ENCODE data around the gene SURF2.
"Not testable (repeated sequence)": the region's sequence is repeated elsewhere in the genome, so short reads cannot be mapped to it uniquely, and the experiment has no call there.

Gene SURF2

DNA sequence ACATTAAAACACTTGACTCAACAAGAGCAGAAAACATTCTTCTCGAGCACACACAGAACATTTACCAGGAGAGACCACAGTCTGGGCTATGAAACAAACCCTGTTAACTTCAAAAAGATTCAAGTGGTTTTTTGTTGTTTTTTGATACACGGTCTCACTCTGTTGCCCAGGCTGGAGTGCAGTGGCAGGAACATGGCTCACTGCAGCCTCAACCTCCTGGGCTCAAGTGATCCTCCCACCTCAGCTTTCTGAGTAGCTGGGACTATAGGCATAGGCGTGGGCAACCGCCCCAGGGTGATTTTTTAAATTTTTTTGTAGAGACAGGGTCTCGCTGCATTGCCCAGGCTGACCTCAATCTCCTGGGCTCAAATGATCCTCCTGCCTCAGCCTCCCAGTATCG lies 29.3 kb upstream of the SURF2 start:
- WGBS, 2 experiments (ENCODE audit: insufficient coverage in 2 of 2) = 94% methylated on average over 5 of the region's 6 CpGs
- not testable (repeated sequence) for H3K4me1 ChIP-seq (ENCODE audit: control insufficient read depth, insufficient read depth, low read length, poor library complexity, severe bottlenecking); H3K27ac ChIP-seq (ENCODE audit: low read depth, low read length, severe bottlenecking); H3K9me3 ChIP-seq (ENCODE audit: control insufficient read depth, low read length); H3K4me3 ChIP-seq (ENCODE audit: extremely low read depth, insufficient read depth, low read length, poor library complexity, severe bottlenecking)
- H3K36me3 ChIP-seq (ENCODE audit: control insufficient read depth, insufficient read depth, low read length) = peaks cover 16% of the 10 kb centered on the region

GRCh38 chr9:133327834-133328484 lies 28.4 kb upstream of the SURF2 start:
- WGBS, 2 experiments (ENCODE audit: insufficient coverage in 2 of 2) = 86 to 92% methylated on average over 8 to 9 of the region's 10 CpGs
- Histone ChIP-seq H3K4me3 (ENCODE audit: extremely low read depth, insufficient read depth, low read length, poor library complexity, severe bottlenecking) (no peak overlapping the region), H3K9me3 (ENCODE audit: control insufficient read depth, low read length) (peaks cover 4% of the 10 kb centered on the region), H3K36me3 (ENCODE audit: control insufficient read depth, insufficient read depth, low read length) (peaks cover 26% of the 10 kb centered on the region), H3K27ac (ENCODE audit: low read depth, low read length, severe bottlenecking) (no peak overlapping the region), H3K4me1 (ENCODE audit: control insufficient read depth, insufficient read depth, low read length, poor library complexity, severe bottlenecking) (no peaks in the 10 kb centered on the region)

DNA sequence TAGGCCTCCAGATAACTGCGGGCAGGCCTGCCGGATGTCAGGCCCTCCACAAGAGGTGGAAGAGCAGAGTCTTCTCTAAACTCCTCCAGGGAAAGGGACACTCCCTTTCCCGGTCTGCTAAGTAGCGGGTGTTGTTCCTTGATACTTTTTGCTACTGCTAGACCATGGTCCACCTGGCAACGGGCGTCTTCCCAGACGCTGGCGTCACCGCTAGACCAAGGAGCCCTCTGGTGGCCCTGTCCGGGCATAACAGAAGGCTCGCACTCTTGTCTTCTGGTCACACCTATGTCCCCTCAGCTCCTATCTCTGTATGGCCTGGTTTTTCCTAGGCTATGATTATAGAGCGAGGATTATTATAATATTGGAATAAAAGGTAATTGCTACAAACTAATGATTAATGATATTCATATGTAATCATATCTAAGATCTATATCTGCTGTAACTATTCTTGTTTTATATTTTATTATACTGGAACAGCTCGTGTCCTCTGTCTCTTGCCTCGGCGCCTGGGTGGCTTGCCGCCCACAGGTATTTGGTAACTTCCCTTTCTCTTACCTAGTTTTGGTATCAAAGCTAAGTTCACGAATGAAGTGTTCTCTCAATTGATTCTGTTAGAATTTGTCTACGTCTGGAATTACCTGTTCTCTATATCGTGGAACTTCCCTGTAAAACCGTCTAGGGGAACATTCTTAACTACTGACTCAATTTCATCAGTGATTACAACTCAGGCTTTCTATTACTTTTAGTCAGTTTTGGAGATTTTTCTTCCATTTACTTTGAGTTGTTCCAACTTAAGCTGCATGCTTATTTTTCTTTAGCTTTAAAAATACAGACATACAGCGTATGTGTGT lies 26.8 kb upstream of the SURF2 start:
- WGBS, 2 experiments (ENCODE audit: insufficient coverage in 2 of 2) = 55 to 58% methylated on average over 13 to 17 of the region's 21 CpGs
- H3K36me3 ChIP-seq (ENCODE audit: control insufficient read depth, insufficient read depth, low read length) = peaks cover 41% of the 10 kb centered on the region
- not testable (repeated sequence) for H3K27ac ChIP-seq (ENCODE audit: low read depth, low read length, severe bottlenecking); H3K9me3 ChIP-seq (ENCODE audit: control insufficient read depth, low read length); H3K4me1 ChIP-seq (ENCODE audit: control insufficient read depth, insufficient read depth, low read length, poor library complexity, severe bottlenecking); H3K4me3 ChIP-seq (ENCODE audit: extremely low read depth, insufficient read depth, low read length, poor library complexity, severe bottlenecking)

GRCh38 chr9:133331221-133331620 lies 25.1 kb upstream of the SURF2 start:
- H3K4me1 ChIP-seq (ENCODE audit: control insufficient read depth, insufficient read depth, low read length, poor library complexity, severe bottlenecking) = peaks cover 5% of the 10 kb centered on the region
- no peak overlapping the region for H3K27ac ChIP-seq (ENCODE audit: low read depth, low read length, severe bottlenecking)
- no peak overlapping the region for H3K4me3 ChIP-seq (ENCODE audit: extremely low read depth, insufficient read depth, low read length, poor library complexity, severe bottlenecking)
- peaks cover 47% of the 10 kb centered on the region for H3K36me3 ChIP-seq (ENCODE audit: control insufficient read depth, insufficient read depth, low read length)
- WGBS, 2 experiments (ENCODE audit: insufficient coverage in 2 of 2) = 92 to 96% methylated on average over 18 to 19 of the region's 19 CpGs
- H3K9me3 ChIP-seq (ENCODE audit: control insufficient read depth, low read length) = no peaks in the 10 kb centered on the region

DNA sequence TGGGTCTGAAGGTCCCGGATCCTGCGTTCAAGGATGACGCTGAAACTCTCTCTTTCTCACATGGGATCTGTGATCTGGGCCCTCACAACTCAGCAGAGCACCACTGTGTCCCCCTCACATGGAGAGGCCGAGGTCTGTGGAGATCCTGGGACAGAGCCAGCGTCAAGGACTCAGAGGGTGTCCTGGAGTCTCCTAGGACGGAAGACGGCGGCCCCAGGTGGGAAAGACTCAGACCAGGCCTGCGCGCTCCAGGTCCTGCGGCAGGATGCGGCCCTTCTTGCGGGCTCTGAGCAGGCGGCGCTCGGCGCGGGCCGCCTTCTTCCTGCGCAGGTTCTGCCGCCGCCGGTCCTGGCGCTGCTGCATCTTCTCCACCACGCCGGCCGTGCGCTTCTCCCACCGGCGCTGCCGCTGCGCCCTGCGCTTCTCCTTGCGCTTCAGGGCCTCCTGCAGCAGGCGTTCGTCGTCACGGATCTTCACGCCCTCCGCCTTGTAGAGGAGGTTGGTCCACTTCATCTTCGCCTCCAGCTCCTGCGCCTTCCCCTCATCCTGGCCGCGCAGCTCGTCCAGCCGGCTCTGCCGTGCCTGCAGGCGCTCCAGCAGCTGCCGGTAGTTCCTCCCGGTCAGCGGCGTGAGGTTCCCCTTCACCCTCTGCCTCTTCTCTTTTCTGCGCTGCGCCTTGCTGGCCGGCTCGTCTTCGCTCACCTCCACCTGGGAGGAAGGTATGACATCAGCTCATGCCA lies 24.5 kb upstream of the SURF2 start:
- Histone ChIP-seq H3K36me3 (ENCODE audit: control insufficient read depth, insufficient read depth, low read length) (peaks cover 47% of the 10 kb centered on the region), H3K4me3 (ENCODE audit: extremely low read depth, insufficient read depth, low read length, poor library complexity, severe bottlenecking) (no peak overlapping the region), H3K4me1 (ENCODE audit: control insufficient read depth, insufficient read depth, low read length, poor library complexity, severe bottlenecking) (peaks cover 5% of the 10 kb centered on the region), H3K27ac (ENCODE audit: low read depth, low read length, severe bottlenecking) (no peak overlapping the region), H3K9me3 (ENCODE audit: control insufficient read depth, low read length) (no peaks in the 10 kb centered on the region)
- WGBS, 2 experiments (ENCODE audit: insufficient coverage in 2 of 2) = 95 to 97% methylated on average over 45 to 55 of the region's 57 CpGs

DNA sequence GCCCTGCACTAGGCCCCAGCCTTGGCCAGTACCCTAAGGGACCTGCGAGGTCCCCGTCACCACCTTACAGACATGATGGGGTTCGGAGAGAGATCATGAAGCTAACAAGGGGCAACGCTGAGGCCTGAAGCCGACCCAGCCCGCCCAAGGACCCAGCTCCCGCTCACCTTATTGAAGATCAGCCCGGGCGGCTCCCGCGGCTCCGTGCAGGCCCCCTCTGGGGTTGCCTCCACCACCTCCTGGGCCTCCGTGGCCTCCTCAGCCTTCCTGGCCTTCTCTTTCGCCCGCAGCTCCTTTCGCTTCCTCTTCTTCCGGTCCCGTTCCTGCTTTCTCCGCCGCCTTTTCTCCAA lies 24.0 kb upstream of the SURF2 start:
- Histone ChIP-seq H3K4me1 (ENCODE audit: control insufficient read depth, insufficient read depth, low read length, poor library complexity, severe bottlenecking) (peaks cover 5% of the 10 kb centered on the region), H3K27ac (ENCODE audit: low read depth, low read length, severe bottlenecking) (no peak overlapping the region), H3K9me3 (ENCODE audit: control insufficient read depth, low read length) (no peaks in the 10 kb centered on the region), H3K36me3 (ENCODE audit: control insufficient read depth, insufficient read depth, low read length) (peaks cover 47% of the 10 kb centered on the region), H3K4me3 (ENCODE audit: extremely low read depth, insufficient read depth, low read length, poor library complexity, severe bottlenecking) (no peak overlapping the region)
- whole genome bisulfite sequencing, 2 experiments (ENCODE audit: insufficient coverage in 2 of 2) = 93 to 94% methylated on average over 20 of the region's 20 CpGs

DNA sequence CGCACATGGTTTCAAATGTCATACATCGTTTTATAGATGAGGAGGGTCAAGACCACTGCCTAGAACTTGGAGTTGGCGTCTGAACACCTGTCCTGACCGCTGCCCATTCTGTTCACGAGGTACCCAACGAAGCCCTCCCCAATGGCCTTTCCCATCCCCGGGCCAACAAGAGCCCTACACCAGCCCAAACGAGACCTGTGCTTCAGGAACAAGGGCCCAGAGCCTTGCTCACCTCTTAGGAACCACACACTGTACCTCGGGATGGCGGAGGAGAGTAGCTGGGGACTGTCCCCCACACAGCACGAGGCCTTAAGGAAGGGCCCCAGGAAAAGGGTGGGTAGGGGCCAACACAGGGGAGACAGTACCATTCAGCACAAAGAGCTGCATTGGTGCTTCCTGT lies 23.3 kb upstream of the SURF2 start:
- peaks cover 5% of the 10 kb centered on the region for H3K4me1 ChIP-seq (ENCODE audit: control insufficient read depth, insufficient read depth, low read length, poor library complexity, severe bottlenecking)
- WGBS, 2 experiments (ENCODE audit: insufficient coverage in 2 of 2) = 96 to 99% methylated on average over 8 to 11 of the region's 11 CpGs
- H3K36me3 ChIP-seq (ENCODE audit: control insufficient read depth, insufficient read depth, low read length) = peaks cover 47% of the 10 kb centered on the region

DNA sequence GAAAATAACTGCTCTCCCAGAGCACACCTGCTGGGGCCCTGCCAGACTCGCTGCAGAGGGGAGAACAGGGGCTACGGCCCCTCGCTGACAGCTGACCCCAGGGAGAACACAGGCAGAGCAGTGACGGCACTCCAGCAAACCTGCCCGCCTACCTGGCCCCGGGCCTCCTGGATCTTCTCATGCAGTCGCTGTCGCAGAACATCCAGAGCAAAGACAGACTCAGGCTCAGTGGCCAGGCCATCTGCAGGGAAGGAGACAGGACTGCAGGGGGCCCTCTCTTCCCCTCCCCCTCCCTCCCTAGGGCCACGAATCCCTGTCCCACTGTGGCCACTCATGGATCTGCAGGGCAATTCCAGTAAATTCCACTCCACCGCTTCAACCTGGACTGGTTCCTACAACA lies 22.8 kb upstream of the SURF2 start:
- 93 to 98% methylated on average over 8 to 9 of the region's 10 CpGs for WGBS, 2 experiments (ENCODE audit: insufficient coverage in 2 of 2)
- Histone ChIP-seq H3K9me3 (ENCODE audit: control insufficient read depth, low read length) (no peaks in the 10 kb centered on the region), H3K4me3 (ENCODE audit: extremely low read depth, insufficient read depth, low read length, poor library complexity, severe bottlenecking) (no peak overlapping the region), H3K4me1 (ENCODE audit: control insufficient read depth, insufficient read depth, low read length, poor library complexity, severe bottlenecking) (peaks cover 5% of the 10 kb centered on the region), H3K27ac (ENCODE audit: low read depth, low read length, severe bottlenecking) (no peak overlapping the region), H3K36me3 (ENCODE audit: control insufficient read depth, insufficient read depth, low read length) (peaks cover 47% of the 10 kb centered on the region)

More for the DNA sequence above, 23.3 kb upstream of the SURF2 start:
- Histone ChIP-seq H3K27ac (ENCODE audit: low read depth, low read length, severe bottlenecking) (no peak overlapping the region), H3K4me3 (ENCODE audit: extremely low read depth, insufficient read depth, low read length, poor library complexity, severe bottlenecking) (no peak overlapping the region), H3K9me3 (ENCODE audit: control insufficient read depth, low read length) (no peaks in the 10 kb centered on the region)

GRCh38 chr9:133334161-133334560 lies 22.2 kb upstream of the SURF2 start:
- H3K4me3 ChIP-seq (ENCODE audit: extremely low read depth, insufficient read depth, low read length, poor library complexity, severe bottlenecking) = no peak overlapping the region

GRCh38 chr9:133334888-133335287 lies 21.5 kb upstream of the SURF2 start:
- H3K9me3 ChIP-seq (ENCODE audit: control insufficient read depth, low read length); H3K27ac ChIP-seq (ENCODE audit: low read depth, low read length, severe bottlenecking); H3K4me1 ChIP-seq (ENCODE audit: control insufficient read depth, insufficient read depth, low read length, poor library complexity, severe bottlenecking): not testable (repeated sequence)
- Histone ChIP-seq H3K36me3 (ENCODE audit: control insufficient read depth, insufficient read depth, low read length) (peaks cover 58% of the 10 kb centered on the region), H3K4me3 (ENCODE audit: extremely low read depth, insufficient read depth, low read length, poor library complexity, severe bottlenecking) (peak overlapping the region; percentile 87)
- WGBS, 2 experiments (ENCODE audit: insufficient coverage in 2 of 2) = 80 to 92% methylated on average over 8 to 11 of the region's 11 CpGs

More at GRCh38 chr9:133334161-133334560, 22.2 kb upstream of the SURF2 start:
- Histone ChIP-seq H3K9me3 (ENCODE audit: control insufficient read depth, low read length) (no peaks in the 10 kb centered on the region), H3K27ac (ENCODE audit: low read depth, low read length, severe bottlenecking) (no peak overlapping the region), H3K4me1 (ENCODE audit: control insufficient read depth, insufficient read depth, low read length, poor library complexity, severe bottlenecking) (peaks cover 5% of the 10 kb centered on the region), H3K36me3 (ENCODE audit: control insufficient read depth, insufficient read depth, low read length) (peaks cover 51% of the 10 kb centered on the region)
- WGBS, 2 experiments (ENCODE audit: insufficient coverage in 2 of 2) = 88 to 90% methylated on average over 6 of the region's 6 CpGs

Data from mesodermal cell (in vitro differentiated cells).